Activated B cell treated with CpG ODN at 0.5 μM for 24 hours (primary cell): ENCODE results near the gene ASXL3. TPM values are rescaled to one million over a fixed set of nuclear protein-coding genes. Genes with fewer than 3 reads are reported as not detected.

Experiments
- ATAC-seq: fragments of 200-7000 bp; cut with Tn5 transposase; one replicate; pipeline ENCODE4 v1.10.0; 2021; ENCODE audit warnings: low read depth, mild to moderate bottlenecking, moderate library complexity
- CTCF ChIA-PET: fragments of 350-600 bp; sonication (Branson Sonifier 250); formaldehyde crosslinking; loops from one replicate; lab custom pipeline; 2021; ENCODE audit warnings: antibody characterized with exemption; lab: Charles Lee
- POLR2A ChIA-PET: fragments of 350-600 bp; sonication (Branson Sonifier 250); formaldehyde crosslinking; loops from one replicate; lab custom pipeline; 2021; ENCODE audit warnings: antibody characterized with exemption; lab: Charles Lee
- DNase-seq: peaks from one replicate; pipeline ENCODE4 v3.0.0; 2022
- H3K27ac Mint-ChIP-seq: one replicate; pipeline ENCODE4 v1.8.0; 2020; ENCODE audit warnings: mixed read lengths
- H3K27me3 Mint-ChIP-seq: one replicate; pipeline ENCODE4 v1.8.0; 2021; ENCODE audit warnings: mixed read lengths
- H3K36me3 Mint-ChIP-seq: one replicate; pipeline ENCODE4 v1.8.0; 2021; ENCODE audit warnings: low read depth, mixed read lengths
- H3K4me1 Mint-ChIP-seq: one replicate; pipeline ENCODE4 v1.8.0; 2021; ENCODE audit warnings: mixed read lengths
- H3K4me3 Mint-ChIP-seq: one replicate; pipeline ENCODE4 v1.8.0; 2020; ENCODE audit warnings: mild to moderate bottlenecking, mixed read lengths
- H3K9me3 Mint-ChIP-seq: one replicate; pipeline ENCODE4 v1.8.0; 2020; ENCODE audit warnings: mixed read lengths
- CTCF ChIP-seq: fragments of 200-600 bp; IDR thresholded peaks from one replicate; pipeline ENCODE4 v1.8.0; 2022; ENCODE audit warnings: antibody characterized with exemption, mild to moderate bottlenecking
- intact Hi-C: fragments of 100-400 bp; cut with micrococcal nuclease; formaldehyde crosslinking; loops from one replicate; pipeline ENCODE4 v1.15.1; 2024
- total RNA-seq: library from RNA; stranded (reverse); gene quantifications from 2 replicates; pipeline ENCODE4 v1.2.3, GENCODE V29; 2022

The ASXL3 gene
- total RNA-seq, 1 donor from 2014 or later: not detected

DNA sequence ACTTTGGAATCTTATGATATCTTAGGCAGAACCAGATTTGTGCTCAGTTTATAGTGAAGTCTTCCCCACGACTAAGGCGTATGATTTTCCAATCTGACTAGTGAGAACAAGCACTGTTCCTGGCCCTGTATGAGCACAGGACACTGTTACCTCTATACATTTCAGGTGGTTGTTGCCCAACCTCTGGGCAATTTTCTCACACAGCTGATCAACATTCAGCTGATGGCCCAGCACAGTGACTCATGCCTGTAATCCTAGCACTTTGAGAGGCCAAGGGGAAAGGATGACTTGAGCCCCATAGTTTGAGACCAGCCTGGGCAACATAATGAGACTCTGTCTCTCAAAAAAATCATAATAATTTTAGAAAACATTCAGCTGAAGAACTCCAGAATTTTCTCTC, 119.5 kb downstream of the ASXL3 start:
- ATAC-seq: no peak
- no peaks in the 10 kb centered on the region for H3K4me1 Mint-ChIP-seq
- intact Hi-C loops: no loop called here
- no peak overlapping the region for H3K27ac Mint-ChIP-seq
- no peak overlapping the region for H3K4me3 Mint-ChIP-seq
- TF ChIP-seq CTCF: no peak
- POLR2A ChIA-PET: no interaction called here
- H3K36me3 Mint-ChIP-seq: no peaks in the 10 kb centered on the region
- no peaks in the 10 kb centered on the region for H3K27me3 Mint-ChIP-seq
- CTCF ChIA-PET: no interaction called here
- no peak for DNase-seq
- H3K9me3 Mint-ChIP-seq: no peaks in the 10 kb centered on the region

DNA sequence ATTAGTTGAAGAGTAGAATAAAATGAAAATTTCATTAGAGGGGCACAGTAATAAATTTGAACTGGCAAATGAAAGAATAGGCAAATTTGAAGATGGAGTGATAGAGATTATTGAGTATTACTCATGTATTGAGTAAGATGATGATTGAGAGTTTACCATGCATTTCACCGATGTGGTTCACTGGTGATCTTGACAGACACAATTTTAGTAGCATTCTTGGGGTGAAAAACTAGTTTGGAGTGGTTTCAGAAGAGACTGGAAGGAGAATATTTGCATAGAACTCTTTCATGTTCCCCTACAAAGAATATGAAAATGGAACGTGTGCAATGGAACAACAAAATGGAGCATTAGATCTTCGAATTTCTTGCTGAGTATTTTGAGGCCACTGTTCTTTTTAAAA, 121.4 kb downstream of the ASXL3 start:
- ChIA-PET CTCF (no interaction called here), POLR2A (no interaction called here)
- Mint-ChIP-seq H3K27ac (no peak overlapping the region), H3K36me3 (no peaks in the 10 kb centered on the region), H3K4me1 (no peaks in the 10 kb centered on the region), H3K9me3 (no peaks in the 10 kb centered on the region), H3K4me3 (no peak overlapping the region), H3K27me3 (no peaks in the 10 kb centered on the region)
- ATAC-seq: no peak
- no peak for DNase-seq
- no peak for TF ChIP-seq CTCF
- intact Hi-C loops: no loop called here

- no peaks in the 10 kb centered on the region for H3K36me3 Mint-ChIP-seq
- intact Hi-C loops: no loop called here
Observed at GRCh38 chr18:33700513-33700976, 122.5 kb downstream of the ASXL3 start.

GRCh38 chr18:33702625-33703024, 124.6 kb downstream of the ASXL3 start:
- DNase-seq (no peak), ATAC-seq (no peak)
- H3K4me1 Mint-ChIP-seq: no peaks in the 10 kb centered on the region
- TF ChIP-seq CTCF: no peak
- POLR2A ChIA-PET: no interaction called here
- no peaks in the 10 kb centered on the region for H3K27me3 Mint-ChIP-seq
- intact Hi-C loops: no loop called here
- no peak overlapping the region for H3K4me3 Mint-ChIP-seq
- no peaks in the 10 kb centered on the region for H3K36me3 Mint-ChIP-seq
- CTCF ChIA-PET: no interaction called here
- H3K27ac Mint-ChIP-seq: no peak overlapping the region
- H3K9me3 Mint-ChIP-seq: no peaks in the 10 kb centered on the region

More at GRCh38 chr18:33700513-33700976, 122.5 kb downstream of the ASXL3 start:
- H3K4me3 Mint-ChIP-seq: no peak overlapping the region
- no peaks in the 10 kb centered on the region for H3K4me1 Mint-ChIP-seq
- H3K9me3 Mint-ChIP-seq: no peaks in the 10 kb centered on the region
- H3K27me3 Mint-ChIP-seq: no peaks in the 10 kb centered on the region
- no peak for TF ChIP-seq CTCF
- POLR2A ChIA-PET: no interaction called here
- DNase-seq (no peak), ATAC-seq (no peak)
- no peak overlapping the region for H3K27ac Mint-ChIP-seq
- CTCF ChIA-PET: no interaction called here

- Mint-ChIP-seq H3K36me3 (no peaks in the 10 kb centered on the region), H3K27me3 (no peaks in the 10 kb centered on the region)
- CTCF ChIA-PET: no interaction called here
Observed at GRCh38 chr18:33706391-33706790, 128.4 kb downstream of the ASXL3 start.

More at GRCh38 chr18:33706391-33706790, 128.4 kb downstream of the ASXL3 start:
- DNase-seq (no peak), ATAC-seq (no peak)
- TF ChIP-seq CTCF: no peak
- Mint-ChIP-seq H3K9me3 (no peaks in the 10 kb centered on the region), H3K27ac (no peak overlapping the region), H3K4me1 (no peaks in the 10 kb centered on the region), H3K4me3 (no peak overlapping the region)
- intact Hi-C loops: no loop called here
- POLR2A ChIA-PET: interaction anchor here (0.7 kb wide), 1 partner anchor 167 kb away, joined by 5 read pairs; no protein-coding TSS in a partner anchor
